Dermis blood vessel endothelial cell (primary cell): Measurements from ENCODE around the gene CADM1. TPM values are rescaled to one million over a fixed set of nuclear protein-coding genes. Genes with fewer than 3 reads are reported as not detected.

Experiments
- DNase-seq: peaks from one replicate; pipeline ENCODE4 v3.0.0; 2010
- total RNA-seq: library from RNA; depleted of rRNA; stranded (reverse); fragments of >200 nt; gene quantifications from 2 replicates; pipeline ENCODE4 v1.2.3, GENCODE V29; 2014

CADM1 gene
- total RNA-seq, 1 donor from 2014 or later = 2.2 TPM

GRCh38 chr11:115396533-115396932 is 107.7 kb downstream of the CADM1 start:
- no peak for DNase-seq

GRCh38 chr11:115393950-115394349 is 110.3 kb downstream of the CADM1 start:
- no peak for DNase-seq

GRCh38 chr11:115391598-115391997 is 112.6 kb downstream of the CADM1 start:
- DNase-seq = no peak

GRCh38 chr11:115391160-115391559 is 113.1 kb downstream of the CADM1 start:
- DNase-seq = no peak

GRCh38 chr11:115390441-115390840 is 113.8 kb downstream of the CADM1 start:
- no peak for DNase-seq

- no peak for DNase-seq
Observed at GRCh38 chr11:115389790-115390189, 114.4 kb downstream of the CADM1 start.

- no peak for DNase-seq
Observed at GRCh38 chr11:115385226-115385625, 119.0 kb downstream of the CADM1 start.

- no peak for DNase-seq
Observed at GRCh38 chr11:115384236-115384635, 120.0 kb downstream of the CADM1 start.

GRCh38 chr11:115383431-115383830 is 120.8 kb downstream of the CADM1 start:
- DNase-seq = no peak

GRCh38 chr11:115379528-115379927 is 124.7 kb downstream of the CADM1 start:
- no peak for DNase-seq

GRCh38 chr11:115378557-115378956 is 125.7 kb downstream of the CADM1 start:
- no peak for DNase-seq

GRCh38 chr11:115377882-115378296 is 126.3 kb downstream of the CADM1 start:
- DNase-seq = no peak

GRCh38 chr11:115368616-115369015 is 135.6 kb downstream of the CADM1 start:
- no peak for DNase-seq

- no peak for DNase-seq
Observed at GRCh38 chr11:115366826-115367225, 137.4 kb downstream of the CADM1 start.

GRCh38 chr11:115365907-115366306 is 138.3 kb downstream of the CADM1 start:
- DNase-seq = no peak

GRCh38 chr11:115364896-115365295 is 139.3 kb downstream of the CADM1 start:
- DNase-seq = no peak

GRCh38 chr11:115363921-115364320 is 140.3 kb downstream of the CADM1 start:
- no peak for DNase-seq

- DNase-seq = no peak
Observed at GRCh38 chr11:115363426-115363825, 140.8 kb downstream of the CADM1 start.

- no peak for DNase-seq
Observed at GRCh38 chr11:115362997-115363396, 141.2 kb downstream of the CADM1 start.

- no peak for DNase-seq
Observed at GRCh38 chr11:115361025-115361424, 143.2 kb downstream of the CADM1 start.

- DNase-seq = no peak
Observed at GRCh38 chr11:115360186-115360824, 143.9 kb downstream of the CADM1 start.

- no peak for DNase-seq
Observed at GRCh38 chr11:115357066-115357465, 147.1 kb downstream of the CADM1 start.

- no peak for DNase-seq
Observed at GRCh38 chr11:115352805-115353485, 151.3 kb downstream of the CADM1 start.

GRCh38 chr11:115349335-115350017 is 154.7 kb downstream of the CADM1 start:
- DNase-seq = no peak
